ENCODE results near the gene ZFP36L2.

DNA sequence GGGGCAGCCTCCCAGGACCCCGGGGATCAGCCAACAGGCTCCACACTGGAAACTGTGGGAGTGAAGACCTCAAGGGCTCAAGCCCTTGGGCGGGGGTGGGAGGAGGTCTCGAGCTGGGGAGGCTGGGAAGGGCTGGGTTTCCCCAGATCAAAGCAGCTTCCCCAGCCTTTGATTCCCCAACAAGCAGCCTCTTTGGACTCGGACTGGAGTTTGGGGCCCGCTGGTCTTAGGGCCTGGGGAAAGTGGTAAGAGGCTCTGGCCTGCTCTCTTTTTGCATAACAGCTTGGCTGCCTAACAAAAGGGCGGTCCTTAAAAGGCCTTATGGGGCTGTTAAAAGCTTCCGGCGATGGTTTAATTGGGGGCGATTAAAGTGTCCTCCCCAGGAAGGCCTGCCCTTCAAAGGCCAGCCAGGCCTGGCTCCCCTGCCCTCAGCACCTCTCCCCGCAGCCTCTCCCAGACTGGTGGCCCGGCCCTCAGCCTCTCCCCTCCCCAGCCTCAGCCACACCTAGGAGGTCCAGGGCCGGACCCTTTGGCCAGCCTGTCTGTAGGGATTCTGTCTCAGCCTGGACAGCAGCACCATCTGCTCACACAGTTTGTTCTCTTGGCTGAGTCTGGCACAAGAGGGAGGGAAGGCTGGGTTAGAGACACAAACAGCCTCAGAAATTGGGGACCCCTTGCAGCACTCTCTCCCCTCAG lies 39.6 kb downstream of the ZFP36L2 start:
- TF ChIP-seq, protein P1, sequence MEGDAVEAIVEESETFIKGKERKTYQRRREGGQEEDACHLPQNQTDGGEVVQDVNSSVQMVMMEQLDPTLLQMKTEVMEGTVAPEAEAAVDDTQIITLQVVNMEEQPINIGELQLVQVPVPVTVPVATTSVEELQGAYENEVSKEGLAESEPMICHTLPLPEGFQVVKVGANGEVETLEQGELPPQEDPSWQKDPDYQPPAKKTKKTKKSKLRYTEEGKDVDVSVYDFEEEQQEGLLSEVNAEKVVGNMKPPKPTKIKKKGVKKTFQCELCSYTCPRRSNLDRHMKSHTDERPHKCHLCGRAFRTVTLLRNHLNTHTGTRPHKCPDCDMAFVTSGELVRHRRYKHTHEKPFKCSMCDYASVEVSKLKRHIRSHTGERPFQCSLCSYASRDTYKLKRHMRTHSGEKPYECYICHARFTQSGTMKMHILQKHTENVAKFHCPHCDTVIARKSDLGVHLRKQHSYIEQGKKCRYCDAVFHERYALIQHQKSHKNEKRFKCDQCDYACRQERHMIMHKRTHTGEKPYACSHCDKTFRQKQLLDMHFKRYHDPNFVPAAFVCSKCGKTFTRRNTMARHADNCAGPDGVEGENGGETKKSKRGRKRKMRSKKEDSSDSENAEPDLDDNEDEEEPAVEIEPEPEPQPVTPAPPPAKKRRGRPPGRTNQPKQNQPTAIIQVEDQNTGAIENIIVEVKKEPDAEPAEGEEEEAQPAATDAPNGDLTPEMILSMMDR (IDR thresholded peaks at IDR 0.05): no peak
- no peak for TF ChIP-seq POLR2A (IDR thresholded peaks at IDR 0.05)

Measured in thyroid gland (tissue), 4 donors.